Measurements from ENCODE around the gene MAGED1.
"Not testable (repeated sequence)": the region's sequence is repeated elsewhere in the genome, so short reads cannot be mapped to it uniquely, and the experiment has no call there.

MAGED1 gene

GRCh38 chrX:51894697-51895336 is 1.4 kb downstream of the MAGED1 start:
- no peak for DNase-seq (ENCODE audit: low read depth in 2 of 2)

- DNase-seq (ENCODE audit: low read depth in 2 of 2): no peak
Observed at GRCh38 chrX:51896626-51897025, 3.2 kb downstream of the MAGED1 start.

- no peak for DNase-seq (ENCODE audit: low read depth in 2 of 2)
Observed at GRCh38 chrX:51899741-51900140, 6.3 kb downstream of the MAGED1 start.

- no peak for DNase-seq (ENCODE audit: low read depth in 2 of 2)
Observed at GRCh38 chrX:51902510-51903050, 9.2 kb downstream of the MAGED1 start.

GRCh38 chrX:51905152-51905551 is 11.7 kb downstream of the MAGED1 start:
- not testable (repeated sequence) for DNase-seq (ENCODE audit: low read depth in 2 of 2)

- no peak for DNase-seq (ENCODE audit: low read depth in 2 of 2)
Observed at GRCh38 chrX:51905711-51906110, 12.3 kb downstream of the MAGED1 start.

- no peak for DNase-seq (ENCODE audit: low read depth in 2 of 2)
Observed at GRCh38 chrX:51917604-51918003, 24.2 kb downstream of the MAGED1 start.

- DNase-seq (ENCODE audit: low read depth in 2 of 2): no peak
Observed at GRCh38 chrX:51922561-51922960, 29.1 kb downstream of the MAGED1 start.

GRCh38 chrX:51931566-51932150 is 38.2 kb downstream of the MAGED1 start:
- DNase-seq (ENCODE audit: low read depth in 2 of 2): no peak

All from stimulated activated CD8-positive, alpha-beta memory T cell treated with anti-CD3 and anti-CD28 coated beads, Interleukin-2, amount 100 ng/mL, for 48 hours (primary cell).